ENCODE data around the gene AGR2.

- TF ChIP-seq CTCF (IDR thresholded peaks at IDR 0.05; ENCODE audit: borderline replicate concordance, extremely low read depth, low read length, poor library complexity, severe bottlenecking) (no peak), EZH2 (IDR thresholded peaks at IDR 0.05; ENCODE audit: borderline replicate concordance, low read depth, low read length, severe bottlenecking) (no peak)
Measured at GRCh38 chr7:16812542-16813231, 7.9 kb upstream of the AGR2 start.

Data from DND-41 (cell line).